ENCODE results near the gene TMEM38B. TPM values are rescaled to one million over a fixed set of nuclear protein-coding genes. Genes with fewer than 3 reads are reported as not detected.

Gene TMEM38B
- polyA plus RNA-seq, 3 donors = 30.2 to 53.3 (median 48.2) TPM

Other genes starting within 250 kb of the TMEM38B start
- gene FSD1L, start 246.5 kb upstream of the TMEM38B start, polyA plus RNA-seq (ENCODE audit: insufficient read length in 3 of 3) = 10 to 100 TPM in 2 of 3 donors, 1 to 10 TPM in 1; 9.5 to 10.7 (median 10.6) TPM
- 10 to 100 TPM; 22.3 to 28.1 (median 24.8) TPM for gene FKTN, start 136.4 kb upstream of the TMEM38B start, polyA plus RNA-seq (ENCODE audit: insufficient read length in 3 of 3)
- gene TAL2, start 32.1 kb upstream of the TMEM38B start, polyA plus RNA-seq (ENCODE audit: insufficient read length in 3 of 3) = 1 to 10 TPM; 1.6 to 2.7 (median 2.1) TPM